WTC11 (cell line): ENCODE results near the gene CUL4A. TPM values are rescaled to one million over a fixed set of nuclear protein-coding genes. Genes with fewer than 3 reads are reported as not detected.

Experiments
- ATAC-seq: fragments of 200-7000 bp; cut with Tn5 transposase; 2 replicates; pipeline ENCODE4 v1.10.0; 2021; ENCODE audit warnings: mild to moderate bottlenecking, moderate library complexity
- CTCF ChIA-PET: fragments of 300-600 bp; sonication (Branson Sonifier 250); formaldehyde crosslinking; loops from one replicate; lab custom pipeline; 2021; ENCODE audit warnings: antibody characterized with exemption; lab: Charles Lee
- POLR2A ChIA-PET: fragments of 350-600 bp; sonication (Branson Sonifier 250); formaldehyde crosslinking; loops from one replicate; lab custom pipeline; 2021; ENCODE audit warnings: antibody characterized with exemption; lab: Charles Lee
- DNase-seq: peaks from one replicate; pipeline ENCODE4 v3.0.0; 2021; ENCODE audit warnings: low spot score
- H3K27ac Mint-ChIP-seq: 2 replicates; pipeline ENCODE4 v1.8.0; 2021; ENCODE audit warnings: mixed read lengths
- H3K27me3 Mint-ChIP-seq: 2 replicates; pipeline ENCODE4 v1.8.0; 2021; ENCODE audit warnings: low read depth, mild to moderate bottlenecking, moderate library complexity, mixed read lengths
- H3K36me3 Mint-ChIP-seq: 2 replicates; pipeline ENCODE4 v1.8.0; 2021; ENCODE audit warnings: mixed read lengths
- H3K4me1 Mint-ChIP-seq: 2 replicates; pipeline ENCODE4 v1.8.0; 2022; ENCODE audit warnings: mixed read lengths
- H3K4me3 Mint-ChIP-seq: 2 replicates; pipeline ENCODE4 v1.8.0; 2021; ENCODE audit warnings: mild to moderate bottlenecking, moderate library complexity, mixed read lengths
- H3K9me3 Mint-ChIP-seq: 2 replicates; pipeline ENCODE4 v1.8.0; 2021; ENCODE audit warnings: mixed read lengths
- CREM ChIP-seq: sonication (generic); formaldehyde crosslinking; IDR thresholded peaks from 2 replicates; pipeline ENCODE4 v1.8.1; 2022; ENCODE audit warnings: mild to moderate bottlenecking, missing genetic modification reagents, moderate library complexity
- ESRRA ChIP-seq: sonication (generic); formaldehyde crosslinking; IDR thresholded peaks from 2 replicates; pipeline ENCODE4 v1.8.1; 2022; ENCODE audit warnings: mild to moderate bottlenecking, missing genetic modification reagents, borderline replicate concordance
- FOXP1 ChIP-seq: sonication (generic); formaldehyde crosslinking; IDR thresholded peaks from 2 replicates; pipeline ENCODE4 v1.8.0; 2022; ENCODE audit warnings: missing genetic modification reagents, mild to moderate bottlenecking, moderate library complexity, borderline replicate concordance
- GABPB1 ChIP-seq: sonication (generic); formaldehyde crosslinking; IDR thresholded peaks from 2 replicates; pipeline ENCODE4 v1.8.1; 2023; ENCODE audit warnings: mild to moderate bottlenecking, missing genetic modification reagents
- GRHL2 ChIP-seq: fragments of 250-450 bp; sonication (Bioruptor Pico); IDR thresholded peaks from 2 replicates; pipeline ENCODE4 v1.8.0; 2022; ENCODE audit warnings: mild to moderate bottlenecking, moderate library complexity; ENCODE audit not compliant: insufficient replicate concordance, severe bottlenecking
- GTF2I ChIP-seq: fragments of 250-450 bp; sonication (Bioruptor Pico); conservative IDR thresholded peaks from 2 replicates; pipeline ENCODE4 v1.4.0; 2021; ENCODE audit warnings: mild to moderate bottlenecking
- HMGA2 ChIP-seq: fragments of 250-450 bp; sonication (Bioruptor Pico); IDR thresholded peaks from 2 replicates; pipeline ENCODE4 v1.4.0; 2021; ENCODE audit warnings: mild to moderate bottlenecking, moderate library complexity
- NFE2L1 ChIP-seq: sonication (generic); formaldehyde crosslinking; IDR thresholded peaks from 2 replicates; pipeline ENCODE4 v1.8.1; 2023; ENCODE audit warnings: missing genetic modification reagents
- NFYB ChIP-seq: sonication (generic); formaldehyde crosslinking; conservative IDR thresholded peaks from 2 replicates; pipeline ENCODE4 v1.8.0; 2022; ENCODE audit warnings: low read depth, missing genetic modification reagents
- OVOL2 ChIP-seq: fragments of 250-450 bp; sonication (Bioruptor Pico); IDR thresholded peaks from 2 replicates; pipeline ENCODE4 v1.9.0; 2021; ENCODE audit warnings: mild to moderate bottlenecking, borderline replicate concordance
- ZBTB21 ChIP-seq: sonication (generic); formaldehyde crosslinking; IDR thresholded peaks from 2 replicates; pipeline ENCODE4 v1.8.1; 2023; ENCODE audit warnings: mild to moderate bottlenecking, missing genetic modification reagents, borderline replicate concordance
- ZNF121 ChIP-seq: sonication (generic); formaldehyde crosslinking; IDR thresholded peaks from 2 replicates; pipeline ENCODE4 v1.8.0; 2023; ENCODE audit warnings: missing genetic modification reagents
- ZNF138 ChIP-seq: sonication (generic); formaldehyde crosslinking; conservative IDR thresholded peaks from 2 replicates; pipeline ENCODE4 v1.8.1; 2022; ENCODE audit warnings: mild to moderate bottlenecking, moderate library complexity, missing genetic modification reagents
- ZNF232 ChIP-seq: sonication (generic); formaldehyde crosslinking; IDR thresholded peaks from 2 replicates; pipeline ENCODE4 v1.8.0; 2022; ENCODE audit warnings: mild to moderate bottlenecking, missing genetic modification reagents
- ZNF317 ChIP-seq: sonication (generic); formaldehyde crosslinking; IDR thresholded peaks from 2 replicates; pipeline ENCODE4 v1.8.1; 2023; ENCODE audit warnings: low read depth, mild to moderate bottlenecking, moderate library complexity, missing genetic modification reagents, borderline replicate concordance
- ZNF396 ChIP-seq: fragments of 250-450 bp; sonication (Bioruptor Pico); IDR thresholded peaks from 2 replicates; pipeline ENCODE4 v1.8.0; 2021; ENCODE audit warnings: mild to moderate bottlenecking, moderate library complexity, borderline replicate concordance
- total RNA-seq: library from RNA; stranded (reverse); gene quantifications from 3 replicates; pipeline ENCODE4 v1.2.3, GENCODE V29; 2021
- TF ChIP-seq, protein P1 (sequence below): sonication (generic); formaldehyde crosslinking; IDR thresholded peaks from 2 replicates; pipeline ENCODE4 v1.8.1; 2023; ENCODE audit warnings: mild to moderate bottlenecking, missing genetic modification reagents
- TF ChIP-seq, protein P2 (sequence below): sonication (generic); formaldehyde crosslinking; IDR thresholded peaks from 2 replicates; pipeline ENCODE4 v1.8.0; 2022; ENCODE audit warnings: mild to moderate bottlenecking, missing genetic modification reagents
- TF ChIP-seq, protein P3 (sequence below): sonication (generic); formaldehyde crosslinking; IDR thresholded peaks from 2 replicates; pipeline ENCODE4 v1.8.1; 2022; ENCODE audit warnings: mild to moderate bottlenecking, moderate library complexity, missing genetic modification reagents
- TF ChIP-seq, protein P4 (sequence below): sonication (generic); formaldehyde crosslinking; IDR thresholded peaks from 2 replicates; pipeline ENCODE4 v1.8.1; 2022; ENCODE audit warnings: missing genetic modification reagents, borderline replicate concordance
- TF ChIP-seq, protein P5 (sequence below): sonication (generic); formaldehyde crosslinking; IDR thresholded peaks from 2 replicates; pipeline ENCODE4 v1.8.0; 2022; ENCODE audit warnings: mild to moderate bottlenecking, missing genetic modification reagents

Gene CUL4A
- total RNA-seq, 1 experiment from 2014 or later: 99.9 TPM

DNA sequence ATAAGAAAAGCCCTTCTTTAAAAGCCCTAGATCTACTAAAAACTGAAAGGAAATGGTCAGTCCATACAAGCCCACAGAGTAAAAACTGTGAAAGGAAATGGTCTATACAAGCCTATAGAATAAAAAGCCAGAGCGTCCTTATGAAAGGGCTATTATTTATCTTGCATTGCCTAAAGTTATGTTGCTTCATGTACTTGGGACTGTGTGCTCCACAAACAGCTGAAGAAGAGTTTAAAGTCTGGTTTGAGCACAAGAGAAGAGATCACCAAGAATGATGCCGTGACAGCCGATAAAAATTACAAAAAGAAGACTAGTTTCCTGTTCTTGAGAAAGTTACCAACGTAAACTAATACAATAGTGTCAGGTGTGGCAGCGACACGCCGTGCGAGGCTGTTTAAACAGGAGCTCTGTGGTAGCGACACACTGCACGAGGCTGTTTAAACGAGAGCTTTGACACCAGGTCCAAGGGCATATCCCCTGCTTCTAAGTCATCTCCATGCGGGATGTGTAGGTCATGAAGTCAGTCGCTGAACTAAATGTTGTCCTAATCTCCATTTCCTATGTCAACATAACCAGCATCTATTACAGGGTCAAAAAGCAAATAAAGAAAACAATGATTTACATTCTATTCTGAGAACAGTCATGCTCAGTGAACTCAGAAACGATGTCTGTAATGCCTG lies 25.8 kb upstream of the CUL4A start:
- no peak for ATAC-seq
- Mint-ChIP-seq H3K9me3 (no peaks in the 10 kb centered on the region), H3K27ac (no peak overlapping the region), H3K4me1 (peaks cover 16% of the 10 kb centered on the region), H3K36me3 (peaks cover 69% of the 10 kb centered on the region), H3K4me3 (no peak overlapping the region), H3K27me3 (no peaks in the 10 kb centered on the region)
- TF ChIP-seq FOXP1 (CRISPR knock-in tag) (no peak), GABPB1 (peak; percentile 69; the same call in 1 of the 2 replicates)
- no peak for DNase-seq
- CTCF ChIA-PET: no interaction called here
- POLR2A ChIA-PET: no interaction called here

DNA sequence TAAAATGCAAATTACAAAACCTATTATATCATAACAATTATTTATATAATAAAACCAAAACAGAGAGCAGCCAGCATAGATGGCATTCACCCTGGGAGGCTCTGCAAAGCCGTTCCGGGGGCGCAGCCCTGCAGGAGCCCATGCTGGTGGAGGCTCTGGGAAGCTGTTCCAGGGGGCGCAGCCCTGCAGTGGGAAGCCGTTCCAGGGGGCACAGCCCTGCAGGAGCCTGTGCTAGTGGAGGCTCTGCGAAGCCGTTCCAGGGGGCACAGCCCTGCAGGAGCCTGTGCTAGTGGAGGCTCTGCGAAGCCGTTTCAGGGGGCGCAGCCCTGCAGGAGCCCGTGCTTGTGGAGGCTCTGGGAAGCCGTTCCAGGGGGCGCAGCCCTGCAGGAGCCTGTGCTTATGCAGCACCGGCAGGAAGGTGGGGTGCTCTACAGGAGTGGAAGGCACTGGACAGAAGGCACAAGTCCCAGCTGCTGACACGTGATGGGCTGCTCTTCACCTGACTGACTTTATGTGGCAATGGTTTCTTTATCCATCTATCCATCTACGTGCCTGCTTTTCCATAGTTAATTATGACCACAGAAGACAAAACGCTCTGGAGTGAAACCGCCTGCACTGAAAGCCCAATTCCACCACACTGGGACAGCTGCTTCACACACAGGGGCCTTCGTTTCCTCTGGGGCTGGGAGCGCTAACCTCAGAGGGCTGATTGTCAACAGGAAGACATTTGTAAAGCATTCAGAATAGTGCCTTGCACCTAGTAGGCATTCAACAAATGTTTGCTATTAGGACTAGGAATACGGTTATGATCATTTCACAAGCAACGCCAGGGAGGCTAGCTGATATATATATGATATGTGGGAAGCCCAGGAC lies 24.6 kb upstream of the CUL4A start:
- no peak overlapping the region for H3K4me3 Mint-ChIP-seq
- no peaks in the 10 kb centered on the region for H3K9me3 Mint-ChIP-seq
- H3K36me3 Mint-ChIP-seq: peaks cover 69% of the 10 kb centered on the region
- H3K27me3 Mint-ChIP-seq: no peaks in the 10 kb centered on the region
- H3K27ac Mint-ChIP-seq: peak overlapping the region; percentile 82
- POLR2A ChIA-PET: no interaction called here
- ATAC-seq (no peak), DNase-seq (no peak)
- TF ChIP-seq, protein P1, sequence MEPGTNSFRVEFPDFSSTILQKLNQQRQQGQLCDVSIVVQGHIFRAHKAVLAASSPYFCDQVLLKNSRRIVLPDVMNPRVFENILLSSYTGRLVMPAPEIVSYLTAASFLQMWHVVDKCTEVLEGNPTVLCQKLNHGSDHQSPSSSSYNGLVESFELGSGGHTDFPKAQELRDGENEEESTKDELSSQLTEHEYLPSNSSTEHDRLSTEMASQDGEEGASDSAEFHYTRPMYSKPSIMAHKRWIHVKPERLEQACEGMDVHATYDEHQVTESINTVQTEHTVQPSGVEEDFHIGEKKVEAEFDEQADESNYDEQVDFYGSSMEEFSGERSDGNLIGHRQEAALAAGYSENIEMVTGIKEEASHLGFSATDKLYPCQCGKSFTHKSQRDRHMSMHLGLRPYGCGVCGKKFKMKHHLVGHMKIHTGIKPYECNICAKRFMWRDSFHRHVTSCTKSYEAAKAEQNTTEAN (CRISPR knock-in tag): no peak
- no peak for TF ChIP-seq ZNF232 (CRISPR knock-in tag)
- no peak for TF ChIP-seq ZNF121 (CRISPR knock-in tag)
- no peak for TF ChIP-seq ZNF138 (CRISPR knock-in tag)
- TF ChIP-seq ZNF317: no peak
- CTCF ChIA-PET: no interaction called here
- H3K4me1 Mint-ChIP-seq: peaks cover 10% of the 10 kb centered on the region

DNA sequence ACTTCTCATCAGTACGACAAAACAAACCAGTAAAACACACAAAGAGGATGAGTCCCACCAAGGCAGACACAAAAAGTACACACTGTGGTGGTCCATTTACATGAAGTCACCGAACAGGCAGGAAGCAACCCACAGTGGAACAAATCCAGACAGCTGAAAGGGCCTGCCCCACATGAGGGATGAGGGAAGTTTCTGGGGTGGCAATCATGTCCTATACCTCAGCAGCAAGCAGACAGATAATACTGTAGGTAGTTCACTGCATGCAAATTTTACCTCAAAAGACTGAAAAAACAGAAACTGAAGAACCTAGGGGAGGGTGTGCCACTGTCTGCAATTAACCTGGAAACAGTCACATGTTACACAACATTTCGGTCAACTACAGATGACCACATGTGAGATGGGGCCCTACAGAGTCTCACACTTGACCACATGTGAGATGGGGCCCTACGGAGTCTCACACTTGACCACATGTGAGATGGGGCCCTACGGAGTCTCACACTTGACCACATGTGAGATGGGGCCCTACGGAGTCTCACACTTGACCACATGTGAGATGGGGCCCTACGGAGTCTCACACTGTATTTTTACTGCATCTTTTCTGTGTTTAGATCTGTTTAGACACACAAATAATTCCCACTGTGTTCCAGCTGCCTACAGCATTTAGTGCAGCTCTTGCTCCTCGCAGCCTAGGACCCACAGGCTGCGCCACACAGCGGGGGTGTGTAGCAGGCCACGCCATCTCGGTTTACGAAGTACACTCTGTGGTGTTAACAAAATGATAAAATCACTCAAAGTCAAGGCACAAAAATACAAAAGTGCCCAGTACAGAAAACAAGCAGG lies 23.1 kb upstream of the CUL4A start:
- CTCF ChIA-PET: no interaction called here
- Mint-ChIP-seq H3K36me3 (peaks cover 67% of the 10 kb centered on the region), H3K27ac (peak overlapping the region; percentile 51), H3K4me1 (no peaks in the 10 kb centered on the region), H3K27me3 (no peaks in the 10 kb centered on the region), H3K9me3 (no peaks in the 10 kb centered on the region), H3K4me3 (no peak overlapping the region)
- POLR2A ChIA-PET: no interaction called here
- no peak for ATAC-seq
- DNase-seq: no peak
- TF ChIP-seq, protein P2, sequence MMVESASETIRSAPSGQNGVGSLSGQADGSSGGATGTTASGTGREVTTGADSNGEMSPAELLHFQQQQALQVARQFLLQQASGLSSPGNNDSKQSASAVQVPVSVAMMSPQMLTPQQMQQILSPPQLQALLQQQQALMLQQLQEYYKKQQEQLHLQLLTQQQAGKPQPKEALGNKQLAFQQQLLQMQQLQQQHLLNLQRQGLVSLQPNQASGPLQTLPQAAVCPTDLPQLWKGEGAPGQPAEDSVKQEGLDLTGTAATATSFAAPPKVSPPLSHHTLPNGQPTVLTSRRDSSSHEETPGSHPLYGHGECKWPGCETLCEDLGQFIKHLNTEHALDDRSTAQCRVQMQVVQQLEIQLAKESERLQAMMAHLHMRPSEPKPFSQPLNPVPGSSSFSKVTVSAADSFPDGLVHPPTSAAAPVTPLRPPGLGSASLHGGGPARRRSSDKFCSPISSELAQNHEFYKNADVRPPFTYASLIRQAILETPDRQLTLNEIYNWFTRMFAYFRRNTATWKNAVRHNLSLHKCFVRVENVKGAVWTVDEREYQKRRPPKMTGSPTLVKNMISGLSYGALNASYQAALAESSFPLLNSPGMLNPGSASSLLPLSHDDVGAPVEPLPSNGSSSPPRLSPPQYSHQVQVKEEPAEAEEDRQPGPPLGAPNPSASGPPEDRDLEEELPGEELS (CRISPR knock-in tag): no peak
- TF ChIP-seq FOXP1 (CRISPR knock-in tag) (no peak), OVOL2 (CRISPR knock-in tag) (no peak), GTF2I (CRISPR knock-in tag) (no peak), ESRRA (CRISPR knock-in tag) (no peak), ZBTB21 (CRISPR knock-in tag) (no peak), HMGA2 (CRISPR knock-in tag) (no peak), NFYB (CRISPR knock-in tag) (no peak), CREM (CRISPR knock-in tag) (no peak), ZNF396 (no peak), NFE2L1 (CRISPR knock-in tag) (no peak), ZNF317 (no peak), GRHL2 (no peak)
- TF ChIP-seq, protein P3, sequence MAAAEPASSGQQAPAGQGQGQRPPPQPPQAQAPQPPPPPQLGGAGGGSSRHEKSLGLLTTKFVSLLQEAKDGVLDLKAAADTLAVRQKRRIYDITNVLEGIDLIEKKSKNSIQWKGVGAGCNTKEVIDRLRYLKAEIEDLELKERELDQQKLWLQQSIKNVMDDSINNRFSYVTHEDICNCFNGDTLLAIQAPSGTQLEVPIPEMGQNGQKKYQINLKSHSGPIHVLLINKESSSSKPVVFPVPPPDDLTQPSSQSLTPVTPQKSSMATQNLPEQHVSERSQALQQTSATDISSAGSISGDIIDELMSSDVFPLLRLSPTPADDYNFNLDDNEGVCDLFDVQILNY: no peak
- TF ChIP-seq, protein P4, sequence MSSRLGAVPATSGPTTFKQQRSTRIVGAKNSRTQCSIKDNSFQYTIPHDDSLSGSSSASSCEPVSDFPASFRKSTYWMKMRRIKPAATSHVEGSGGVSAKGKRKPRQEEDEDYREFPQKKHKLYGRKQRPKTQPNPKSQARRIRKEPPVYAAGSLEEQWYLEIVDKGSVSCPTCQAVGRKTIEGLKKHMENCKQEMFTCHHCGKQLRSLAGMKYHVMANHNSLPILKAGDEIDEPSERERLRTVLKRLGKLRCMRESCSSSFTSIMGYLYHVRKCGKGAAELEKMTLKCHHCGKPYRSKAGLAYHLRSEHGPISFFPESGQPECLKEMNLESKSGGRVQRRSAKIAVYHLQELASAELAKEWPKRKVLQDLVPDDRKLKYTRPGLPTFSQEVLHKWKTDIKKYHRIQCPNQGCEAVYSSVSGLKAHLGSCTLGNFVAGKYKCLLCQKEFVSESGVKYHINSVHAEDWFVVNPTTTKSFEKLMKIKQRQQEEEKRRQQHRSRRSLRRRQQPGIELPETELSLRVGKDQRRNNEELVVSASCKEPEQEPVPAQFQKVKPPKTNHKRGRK (CRISPR knock-in tag): no peak
- TF ChIP-seq, protein P5, sequence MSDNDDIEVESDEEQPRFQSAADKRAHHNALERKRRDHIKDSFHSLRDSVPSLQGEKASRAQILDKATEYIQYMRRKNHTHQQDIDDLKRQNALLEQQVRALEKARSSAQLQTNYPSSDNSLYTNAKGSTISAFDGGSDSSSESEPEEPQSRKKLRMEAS (CRISPR knock-in tag): no peak
